ENCODE measurements around the gene AGBL1. TPM values are rescaled to one million over a fixed set of nuclear protein-coding genes. Genes with fewer than 3 reads are reported as not detected.

AGBL1 gene
- total RNA-seq, 1 experiment from 2014 or later, result not detected

GRCh38 chr15:86540840-86541467 is 461.3 kb downstream of the AGBL1 start:
- Histone ChIP-seq H3K23ac (ENCODE audit: insufficient read length, low read depth, low read length) (no peak overlapping the region), H4K91ac (ENCODE audit: insufficient read length, low read depth, low read length) (no peak overlapping the region), H3K79me2 (ENCODE audit: insufficient read depth, low read length) (no peaks in the 10 kb centered on the region), H3K79me1 (ENCODE audit: insufficient read depth, low read depth, low read length, poor library complexity, severe bottlenecking) (no peaks in the 10 kb centered on the region), H3K9me3 (ENCODE audit: control insufficient read depth, low read depth, low read length) (no peaks in the 10 kb centered on the region), H3K4me1 (ENCODE audit: insufficient read depth, low read length) (no peaks in the 10 kb centered on the region), H2BK120ac (ENCODE audit: low read depth, low read length, poor library complexity, severe bottlenecking) (no peak overlapping the region), H2BK12ac (ENCODE audit: insufficient read length, low read depth, low read length) (no peak overlapping the region), H2AFZ (ENCODE audit: low read length) (no peak overlapping the region), H3K18ac (ENCODE audit: insufficient read length, low read depth, low read length) (no peak overlapping the region), H3K23me2 (ENCODE audit: insufficient read length, low read depth, low read length, poor library complexity, severe bottlenecking) (no peaks in the 10 kb centered on the region), H3K9ac (ENCODE audit: extremely low read depth, insufficient read length, low read length) (no peak overlapping the region), H4K8ac (replicated peaks; ENCODE audit: insufficient read length, low read depth, low read length) (no peak overlapping the region), H3K4ac (ENCODE audit: low read depth, low read length) (no peak overlapping the region), H2BK5ac (ENCODE audit: insufficient read length, low read length) (no peak overlapping the region), H3K56ac (ENCODE audit: insufficient read length, low read depth, low read length) (no peak overlapping the region), H3K14ac (ENCODE audit: insufficient read depth, low read length) (no peak overlapping the region), H4K20me1 (ENCODE audit: control insufficient read depth, insufficient read depth, insufficient read length) (no peaks in the 10 kb centered on the region), H3K4me2 (ENCODE audit: insufficient read depth, insufficient read length, low read length) (no peak overlapping the region), H2BK15ac (ENCODE audit: low read depth, low read length) (no peak overlapping the region), H2BK20ac (ENCODE audit: low read depth, low read length, poor library complexity, severe bottlenecking) (no peak overlapping the region), H3K27ac (ENCODE audit: insufficient read length, low read depth, low read length) (no peak overlapping the region), H3T11ph (ENCODE audit: low read length) (no peak overlapping the region), H4K5ac (ENCODE audit: insufficient read length, low read depth, low read length) (no peak overlapping the region), H2AK5ac (ENCODE audit: insufficient read length, low read length) (no peak overlapping the region), H3K27me3 (ENCODE audit: insufficient read depth, low read length) (no peaks in the 10 kb centered on the region)
- WGBS (ENCODE audit: extremely low coverage, insufficient read length, low lambda C conversion rate), result no CpG with 5 or more reads among the region's 4 CpGs
- no peak for TF ChIP-seq CTCF (conservative IDR thresholded peaks at IDR 0.05)
- peaks cover 2% of the 10 kb centered on the region; the same call in 1 of the 2 replicates for H3K27me3 Mint-ChIP-seq (ENCODE audit: low read depth)
- H3K4me1 Mint-ChIP-seq, result no peaks in the 10 kb centered on the region
- no peaks in the 10 kb centered on the region; a peak in 2 of 7 replicates for H3K36me3 Mint-ChIP-seq (ENCODE audit: insufficient read depth in 1 of 3, low read depth in 3 of 3)
- no peak overlapping the region for H3K4me3 Mint-ChIP-seq
- no peak for DNase-seq
- peaks cover 0 to 2% of the 10 kb centered on the region in 2 experiments; a peak in 3 of 5 replicates for H3K9me3 Mint-ChIP-seq
- H3K27ac Mint-ChIP-seq, result no peak overlapping the region

Data from H9 (cell line).